A549 (cell line): ENCODE data around the gene RPL7L1. TPM values are rescaled to one million over a fixed set of nuclear protein-coding genes. Genes with fewer than 3 reads are reported as not detected.

ENCODE experiments used
- ATAC-seq, 2 experiments: fragments of 200-7000 bp in 1 of 2; fragments of >200 bp in 1 of 2; cut with Nextera tagmentation in 1 of 2; cut with Tn5 transposase in 1 of 2; 3 replicates each; pipeline versions ENCODE4 v1.8.0 to v1.9.1; 2018 to 2020; ENCODE audit warnings: mild to moderate bottlenecking in 1 of 2, moderate library complexity in 1 of 2
- CTCF ChIA-PET: fragments of 300-600 bp; sonication (Branson Sonifier 250); formaldehyde crosslinking; extraction: SDS; loops from one replicate; lab custom pipeline; 2021; ENCODE audit warnings: antibody characterized with exemption, inconsistent platforms; lab: Yijun Ruan, JAX
- POLR2A ChIA-PET: fragments of 350-600 bp; formaldehyde crosslinking; extraction: SDS; loops from one replicate; lab custom pipeline; 2021; ENCODE audit warnings: antibody characterized with exemption, inconsistent platforms; lab: Yijun Ruan, JAX
- DNase-seq, 2 experiments: peaks; one replicate each; pipeline versions ENCODE4 v3.0.0 to v3.0.0-alpha.2; 2011 to 2016; ENCODE audit warnings: low read depth in 1 of 2, low spot score in 1 of 2
- FAIRE-seq: peaks from 2 replicates; lab custom pipeline; 2011; peaks lifted over from hg19 to GRCh38; lab: Jason Lieb, UNC
- H3K27ac ChIP-seq, 2 experiments: fragments of >200 bp; sonication (Bioruptor Twin); formaldehyde crosslinking; 3 replicates each; pipeline ENCODE4 v1.5.1; 2016 to 2017
- H3K4me1 ChIP-seq: fragments of >200 bp; sonication (Bioruptor Twin); formaldehyde crosslinking; 3 replicates; pipeline ENCODE4 v1.6.1; 2016
- H3K4me2 ChIP-seq: fragments of >200 bp; sonication (Bioruptor Twin); formaldehyde crosslinking; 3 replicates; pipeline ENCODE4 v1.6.1; 2016
- H3K4me3 ChIP-seq: fragments of >200 bp; sonication (Bioruptor Twin); formaldehyde crosslinking; 3 replicates; pipeline ENCODE4 v1.5.1; 2016
- H3K9me3 ChIP-seq: fragments of >200 bp; sonication (Bioruptor Twin); formaldehyde crosslinking; 3 replicates; pipeline ENCODE4 v1.6.1; 2016
- BHLHE40 ChIP-seq: IDR thresholded peaks from 2 replicates; pipeline ENCODE4 v1.6.1; 2012; ENCODE audit warnings: low read depth, low read length, inconsistent platforms
- CEBPB ChIP-seq, 2 experiments: fragments of >200 bp in 1 of 2; sonication (Bioruptor Twin) in 1 of 2; formaldehyde crosslinking in 1 of 2; IDR thresholded peaks; 2 replicates each; pipeline ENCODE4 v1.6.1; 2012 to 2016
- EHF ChIP-seq: fragments of 250-450 bp; sonication (Bioruptor Pico); IDR thresholded peaks from 2 replicates; pipeline ENCODE4 v1.5.0; 2020; ENCODE audit warnings: mild to moderate bottlenecking
- FOSL2 ChIP-seq, 2 experiments: fragments of 450-650 bp in 1 of 2; fragments of >200 bp in 1 of 2; sonication (Bioruptor Twin) in 1 of 2; formaldehyde crosslinking; IDR thresholded peaks; 2 replicates each; pipeline versions ENCODE4 v1.5.0 to v1.6.1; 2016 to 2020; ENCODE audit warnings: mild to moderate bottlenecking in 1 of 2, moderate library complexity in 1 of 2
- HDAC2 ChIP-seq: fragments of 200-600 bp; sonication (generic); IDR thresholded peaks from 2 replicates; pipeline ENCODE4 v1.6.1; 2016
- HOXB13 ChIP-seq: fragments of 250-450 bp; sonication (Bioruptor Pico); IDR thresholded peaks from 2 replicates; pipeline ENCODE4 v1.5.0; 2020; ENCODE audit warnings: low read depth, mild to moderate bottlenecking, moderate library complexity
- HOXB5 ChIP-seq: fragments of 250-450 bp; sonication (Bioruptor Pico); IDR thresholded peaks from 2 replicates; pipeline ENCODE4 v1.5.0; 2020; ENCODE audit warnings: mild to moderate bottlenecking, moderate library complexity
- JUNB ChIP-seq: fragments of >200 bp; sonication (Bioruptor Twin); formaldehyde crosslinking; IDR thresholded peaks from 2 replicates; pipeline ENCODE4 v1.6.1; 2016
- KDM5A ChIP-seq: fragments of 200-600 bp; sonication (generic); IDR thresholded peaks from 2 replicates; pipeline ENCODE4 v1.6.1; 2016; ENCODE audit warnings: antibody characterized with exemption, mild to moderate bottlenecking
- MAZ ChIP-seq: fragments of 150-350 bp; IDR thresholded peaks from 2 replicates; pipeline ENCODE4 v1.6.1; 2014; ENCODE audit warnings: antibody characterized with exemption, low read depth, low read length, borderline replicate concordance
- MYC ChIP-seq: IDR thresholded peaks from 2 replicates; pipeline ENCODE4 v1.6.1; 2012; ENCODE audit warnings: mild to moderate bottlenecking, inconsistent platforms, low read length, improper control_type of control experiment, borderline replicate concordance
- NFE2L2 ChIP-seq: fragments of 150-350 bp; conservative IDR thresholded peaks from 2 replicates; pipeline ENCODE4 v1.6.1; 2014; ENCODE audit warnings: low read length
- RARB ChIP-seq: fragments of 250-450 bp; sonication (Bioruptor Pico); IDR thresholded peaks from 2 replicates; pipeline ENCODE4 v1.8.0; 2021; ENCODE audit warnings: mild to moderate bottlenecking, moderate library complexity
- TFCP2L1 ChIP-seq: fragments of 250-450 bp; sonication (Bioruptor Pico); IDR thresholded peaks from 2 replicates; pipeline ENCODE4 v1.5.0; 2021; ENCODE audit warnings: mild to moderate bottlenecking
- TP53 ChIP-seq: fragments of 250-450 bp; sonication (Bioruptor Pico); IDR thresholded peaks from 2 replicates; pipeline ENCODE4 v1.5.0; 2021; ENCODE audit warnings: mild to moderate bottlenecking, moderate library complexity
- ZC3H11A ChIP-seq: fragments of 450-650 bp; IDR thresholded peaks from 2 replicates; pipeline ENCODE4 v1.6.1; 2014; ENCODE audit warnings: antibody characterized with exemption, mild to moderate bottlenecking
- ZFP36 ChIP-seq: fragments of 450-650 bp; IDR thresholded peaks from 2 replicates; pipeline ENCODE4 v1.6.1; 2014; ENCODE audit warnings: borderline replicate concordance; ENCODE audit not compliant: partially characterized antibody
- WGBS: methylation state at CpG from one replicate; pipeline ENCODE4 v1.1.6; 2017; ENCODE audit errors: missing lambda C conversion rate; 5-methylcytosine and 5-hydroxymethylcytosine counted together
- polyA plus RNA-seq, 4 experiments: library from polyadenylated mRNA; depleted of rRNA in 3 of 4; stranded (reverse); fragments of >200 nt; fragmentation: RNase III in 1 of 4; extraction: RNeasy Plus Mini Kit Qiagen cat#74134 plus additional on column Dnase treatment in 1 of 4; gene quantifications; 2 replicates in 3 of 4; 3 replicates in 1 of 4; pipeline ENCODE4 v1.2.3, GENCODE V29; 2011 to 2017
- TF ChIP-seq, protein P1 (sequence below): IDR thresholded peaks from 2 replicates; pipeline ENCODE4 v1.6.1; 2012
- TF ChIP-seq, protein P2 (sequence below): fragments of 200-600 bp; sonication (generic); IDR thresholded peaks from 2 replicates; pipeline ENCODE4 v1.6.1; 2016; ENCODE audit warnings: antibody characterized with exemption, mild to moderate bottlenecking, moderate library complexity
- TF ChIP-seq, protein P3 (sequence below): IDR thresholded peaks from 2 replicates; pipeline ENCODE4 v1.6.1; 2012

The RPL7L1 gene
- polyA plus RNA-seq, 2 of the 4 experiments (the other 2 are of a cell fraction): 46.4 to 84.1 TPM

DNA sequence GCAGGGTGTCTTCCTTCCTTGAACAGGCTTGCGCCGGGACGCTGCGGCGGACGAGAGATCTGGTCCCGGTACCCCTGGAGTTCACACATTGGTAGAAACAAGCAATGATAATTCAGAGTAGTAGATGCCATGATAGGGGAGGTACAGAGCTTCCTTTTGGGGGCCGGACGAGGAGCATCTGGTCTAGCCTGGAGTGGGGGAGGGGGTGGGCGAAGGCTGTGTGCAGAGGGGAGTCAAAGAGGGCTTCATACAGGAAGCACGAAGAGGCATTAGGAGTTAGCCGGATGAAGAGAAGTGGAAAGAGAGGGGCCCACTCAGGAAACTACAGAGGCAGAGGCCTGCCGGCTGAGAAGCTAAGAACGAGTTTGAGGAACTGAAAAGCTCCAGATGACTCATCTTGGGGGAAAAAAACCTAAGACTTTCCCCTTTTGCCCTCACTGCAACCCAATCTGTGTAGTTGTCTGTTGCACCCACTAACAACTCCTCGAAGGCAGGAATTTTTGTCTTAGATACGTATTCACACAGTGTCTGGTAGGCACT, 50.5 kb downstream of the RPL7L1 start:
- ChIA-PET POLR2A (interaction anchor here (0.6 to 2.5 kb wide), 11 partner anchors 10 to 589 kb away, joined by 3 to 13 read pairs (median 4); partner anchors contain the start of genes CUL7, PEX6, PPP2R5D and RRP36), CTCF (interaction anchor here (1.1 to 3.0 kb wide), 6 partner anchors 11 to 268 kb away, joined by 3 to 14 read pairs (median 3); no protein-coding TSS in a partner anchor)
- TF ChIP-seq FOSL2 (IDR thresholded peaks at IDR 0.05): no peak
- TF ChIP-seq FOSL2 (CRISPR knock-in tag; IDR thresholded peaks at IDR 0.05): peak; percentile 61
- TF ChIP-seq, protein P1, sequence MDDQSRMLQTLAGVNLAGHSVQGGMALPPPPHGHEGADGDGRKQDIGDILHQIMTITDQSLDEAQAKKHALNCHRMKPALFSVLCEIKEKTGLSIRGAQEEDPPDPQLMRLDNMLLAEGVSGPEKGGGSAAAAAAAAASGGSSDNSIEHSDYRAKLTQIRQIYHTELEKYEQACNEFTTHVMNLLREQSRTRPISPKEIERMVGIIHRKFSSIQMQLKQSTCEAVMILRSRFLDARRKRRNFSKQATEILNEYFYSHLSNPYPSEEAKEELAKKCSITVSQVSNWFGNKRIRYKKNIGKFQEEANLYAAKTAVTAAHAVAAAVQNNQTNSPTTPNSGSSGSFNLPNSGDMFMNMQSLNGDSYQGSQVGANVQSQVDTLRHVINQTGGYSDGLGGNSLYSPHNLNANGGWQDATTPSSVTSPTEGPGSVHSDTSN: no peak
- TF ChIP-seq ZFP36: no peak
- TF ChIP-seq RARB (CRISPR knock-in tag): no peak
- no peak for TF ChIP-seq MAZ
- TF ChIP-seq BHLHE40: no peak
- TF ChIP-seq, protein P2, sequence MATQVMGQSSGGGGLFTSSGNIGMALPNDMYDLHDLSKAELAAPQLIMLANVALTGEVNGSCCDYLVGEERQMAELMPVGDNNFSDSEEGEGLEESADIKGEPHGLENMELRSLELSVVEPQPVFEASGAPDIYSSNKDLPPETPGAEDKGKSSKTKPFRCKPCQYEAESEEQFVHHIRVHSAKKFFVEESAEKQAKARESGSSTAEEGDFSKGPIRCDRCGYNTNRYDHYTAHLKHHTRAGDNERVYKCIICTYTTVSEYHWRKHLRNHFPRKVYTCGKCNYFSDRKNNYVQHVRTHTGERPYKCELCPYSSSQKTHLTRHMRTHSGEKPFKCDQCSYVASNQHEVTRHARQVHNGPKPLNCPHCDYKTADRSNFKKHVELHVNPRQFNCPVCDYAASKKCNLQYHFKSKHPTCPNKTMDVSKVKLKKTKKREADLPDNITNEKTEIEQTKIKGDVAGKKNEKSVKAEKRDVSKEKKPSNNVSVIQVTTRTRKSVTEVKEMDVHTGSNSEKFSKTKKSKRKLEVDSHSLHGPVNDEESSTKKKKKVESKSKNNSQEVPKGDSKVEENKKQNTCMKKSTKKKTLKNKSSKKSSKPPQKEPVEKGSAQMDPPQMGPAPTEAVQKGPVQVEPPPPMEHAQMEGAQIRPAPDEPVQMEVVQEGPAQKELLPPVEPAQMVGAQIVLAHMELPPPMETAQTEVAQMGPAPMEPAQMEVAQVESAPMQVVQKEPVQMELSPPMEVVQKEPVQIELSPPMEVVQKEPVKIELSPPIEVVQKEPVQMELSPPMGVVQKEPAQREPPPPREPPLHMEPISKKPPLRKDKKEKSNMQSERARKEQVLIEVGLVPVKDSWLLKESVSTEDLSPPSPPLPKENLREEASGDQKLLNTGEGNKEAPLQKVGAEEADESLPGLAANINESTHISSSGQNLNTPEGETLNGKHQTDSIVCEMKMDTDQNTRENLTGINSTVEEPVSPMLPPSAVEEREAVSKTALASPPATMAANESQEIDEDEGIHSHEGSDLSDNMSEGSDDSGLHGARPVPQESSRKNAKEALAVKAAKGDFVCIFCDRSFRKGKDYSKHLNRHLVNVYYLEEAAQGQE: no peak
- no peak for TF ChIP-seq NFE2L2
- WGBS: 2% methylated on average over 13 of the region's 16 CpGs
- Histone ChIP-seq H3K4me2 (peak overlapping the region; percentile 77), H3K9me3 (no peaks in the 10 kb centered on the region), H3K4me3 (peak overlapping the region; percentile 62), H3K4me1 (peaks cover 11% of the 10 kb centered on the region; the same call in 2 of the 3 replicates), H3K27ac (peak overlapping the region; percentile 84 to 97)
- peak in 1 of 2 experiments; percentile 15 for DNase-seq
- no peak for FAIRE-seq
- peak; percentile 27 to 44; a peak in 4 of 6 replicates for ATAC-seq

DNA sequence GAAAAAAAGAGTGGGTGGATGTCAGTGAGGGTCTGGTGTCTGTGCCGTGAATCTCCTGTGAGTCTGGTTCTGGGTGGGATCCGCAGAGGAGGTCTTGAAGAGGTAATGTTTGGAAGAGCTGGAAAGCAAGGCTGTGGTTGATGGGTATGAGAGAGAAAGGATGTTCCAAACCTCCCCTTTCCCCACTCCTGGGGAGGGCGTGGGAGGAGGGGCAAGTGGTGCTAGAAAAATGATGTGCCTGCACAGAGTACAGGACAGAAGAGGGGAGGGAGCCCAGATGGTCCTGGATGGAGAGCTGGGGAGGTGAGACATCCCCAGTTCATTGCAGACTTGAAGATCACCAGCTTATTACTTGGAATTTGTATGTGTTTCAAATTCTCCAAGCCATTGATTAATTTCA, 53.0 kb downstream of the RPL7L1 start:
- Histone ChIP-seq H3K4me3 (no peak overlapping the region), H3K4me1 (peaks cover 11% of the 10 kb centered on the region; the same call in 2 of the 3 replicates), H3K9me3 (no peaks in the 10 kb centered on the region), H3K4me2 (no peak overlapping the region), H3K27ac (no peak overlapping the region)
- FAIRE-seq (no peak), ATAC-seq (no peak), DNase-seq (no peak)
- TF ChIP-seq ZFP36 (no peak), TFCP2L1 (CRISPR knock-in tag) (no peak), HDAC2 (no peak), TP53 (CRISPR knock-in tag) (no peak), HOXB5 (no peak), HOXB13 (CRISPR knock-in tag) (no peak)
- WGBS: 88% methylated on average over 3 of the region's 3 CpGs
- CTCF ChIA-PET: interaction anchor here (0.7 to 1.7 kb wide), 2 partner anchors 31 to 627 kb away, joined by 3 to 6 read pairs; no protein-coding TSS in a partner anchor
- POLR2A ChIA-PET: no interaction called here

DNA sequence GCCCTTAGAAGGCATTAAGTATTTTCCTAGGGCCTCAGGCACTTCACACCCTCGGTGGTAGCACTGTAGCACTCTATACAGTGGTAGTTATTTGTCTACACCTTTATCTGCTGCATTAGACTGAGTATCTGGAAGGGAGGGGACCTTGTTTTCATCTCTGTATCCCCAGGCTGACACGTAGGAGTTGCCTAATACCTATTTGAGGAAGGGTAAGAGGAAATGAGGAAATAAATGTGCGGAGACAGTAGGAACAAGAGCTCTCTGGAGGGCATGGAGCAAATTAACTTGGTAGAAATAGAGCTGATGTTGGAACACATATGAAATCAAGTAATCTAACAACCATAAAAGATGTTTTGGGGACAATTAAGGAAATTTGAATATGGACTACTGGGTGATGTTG, 53.8 kb downstream of the RPL7L1 start:
- Histone ChIP-seq H3K27ac (no peak overlapping the region), H3K4me1 (peaks cover 10% of the 10 kb centered on the region; the same call in 2 of the 3 replicates), H3K4me3 (no peak overlapping the region), H3K9me3 (no peaks in the 10 kb centered on the region), H3K4me2 (no peak overlapping the region)
- no peak for ATAC-seq
- no peak for FAIRE-seq
- TF ChIP-seq, protein P3, sequence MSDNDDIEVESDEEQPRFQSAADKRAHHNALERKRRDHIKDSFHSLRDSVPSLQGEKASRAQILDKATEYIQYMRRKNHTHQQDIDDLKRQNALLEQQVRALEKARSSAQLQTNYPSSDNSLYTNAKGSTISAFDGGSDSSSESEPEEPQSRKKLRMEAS: no peak
- TF ChIP-seq KDM5A (no peak), ZC3H11A (no peak), RARB (CRISPR knock-in tag) (no peak), EHF (CRISPR knock-in tag) (no peak), CEBPB (IDR thresholded peaks at IDR 0.05) (no peak), MYC (no peak), JUNB (no peak)
- 72% methylated on average over 3 of the region's 3 CpGs for WGBS
- no peak for DNase-seq
- ChIA-PET CTCF (interaction anchor here (0.6 to 0.7 kb wide), 2 partner anchors 260 to 626 kb away, joined by 3 read pairs; no protein-coding TSS in a partner anchor), POLR2A (no interaction called here)
